HepG2 (cell line): ENCODE results near the gene PRR15L. TPM values are rescaled to one million over a fixed set of nuclear protein-coding genes. Genes with fewer than 3 reads are reported as not detected.

Experiments
- AKAP8 ChIP-seq: sonication (generic); formaldehyde crosslinking; IDR thresholded peaks from 2 replicates; pipeline ENCODE4 v1.5.1; 2020; ENCODE audit warnings: mild to moderate bottlenecking, missing genetic modification reagents
- ARNT2 ChIP-seq: sonication (generic); formaldehyde crosslinking; IDR thresholded peaks from 2 replicates; pipeline ENCODE4 v1.8.0; 2022; ENCODE audit warnings: mild to moderate bottlenecking, low read depth, missing genetic modification reagents, moderate library complexity
- CREB1 ChIP-seq, 2 experiments: fragments of 450-650 bp in 1 of 2; IDR thresholded peaks; 2 replicates each; pipeline ENCODE4 v1.6.1; 2016 to 2017; ENCODE audit warnings: control low read depth in 1 of 2, mild to moderate bottlenecking in 1 of 2, missing compliant biosample characterization in 1 of 2, missing genetic modification characterization in 1 of 2
- ELF1 ChIP-seq: sonication (generic); formaldehyde crosslinking; IDR thresholded peaks from 2 replicates; pipeline ENCODE4 v1.4.0; 2020; ENCODE audit warnings: missing genetic modification reagents
- ETV5 ChIP-seq: IDR thresholded peaks from 2 replicates; pipeline ENCODE4 v1.6.1; 2018; ENCODE audit warnings: missing biosample characterization, missing genetic modification reagents, inconsistent platforms, borderline replicate concordance
- HIVEP1 ChIP-seq: sonication (generic); formaldehyde crosslinking; IDR thresholded peaks from 2 replicates; pipeline ENCODE4 v1.4.0; 2020; ENCODE audit warnings: mild to moderate bottlenecking, missing genetic modification reagents
- IKZF5 ChIP-seq: IDR thresholded peaks from 2 replicates; pipeline ENCODE4 v1.6.1; 2018; ENCODE audit warnings: missing genetic modification reagents, mild to moderate bottlenecking, missing compliant biosample characterization
- KAT2B ChIP-seq: fragments of 150-350 bp; IDR thresholded peaks from 2 replicates; pipeline ENCODE4 v1.6.1; 2014; ENCODE audit warnings: low read depth, low read length, borderline replicate concordance
- KLF6 ChIP-seq: IDR thresholded peaks from 2 replicates; pipeline ENCODE4 v1.8.0; 2016; ENCODE audit warnings: missing biosample characterization, missing genetic modification reagents
- MLLT10 ChIP-seq: sonication (generic); formaldehyde crosslinking; IDR thresholded peaks from 2 replicates; pipeline ENCODE4 v1.4.0; 2020; ENCODE audit warnings: missing genetic modification reagents
- MXD1 ChIP-seq: sonication (generic); formaldehyde crosslinking; IDR thresholded peaks from 2 replicates; pipeline ENCODE4 v1.4.0; 2020; ENCODE audit warnings: mild to moderate bottlenecking, missing genetic modification reagents
- SYNCRIP ChIP-seq: fragments of 200-400 bp; formaldehyde crosslinking; IDR thresholded peaks from 2 replicates; pipeline ENCODE4 v1.6.1; 2018; ENCODE audit warnings: mild to moderate bottlenecking, low read depth, low read length; ENCODE audit not compliant: insufficient read depth
- TAF1 ChIP-seq: sonication (generic); formaldehyde crosslinking; IDR thresholded peaks from 2 replicates; pipeline ENCODE4 v1.4.0; 2020; ENCODE audit warnings: missing genetic modification reagents
- U2AF1 ChIP-seq: fragments of 200-400 bp; formaldehyde crosslinking; optimal IDR thresholded peaks from 2 replicates; pipeline ENCODE3; 2017; ENCODE audit warnings: mild to moderate bottlenecking, low read depth, low read length
- ZC3H4 ChIP-seq: sonication (generic); formaldehyde crosslinking; IDR thresholded peaks from 2 replicates; pipeline ENCODE4 v1.4.0; 2020; ENCODE audit warnings: missing genetic modification reagents, borderline replicate concordance
- ZNF264 ChIP-seq: sonication (generic); formaldehyde crosslinking; IDR thresholded peaks from 2 replicates; pipeline ENCODE4 v1.4.0; 2020; ENCODE audit warnings: missing genetic modification reagents
- ZNF274 ChIP-seq: sonication (generic); formaldehyde crosslinking; IDR thresholded peaks from 2 replicates; pipeline ENCODE4 v1.5.1; 2020; ENCODE audit warnings: mild to moderate bottlenecking, missing genetic modification reagents
- ZNF446 ChIP-seq: sonication (generic); formaldehyde crosslinking; IDR thresholded peaks from 2 replicates; pipeline ENCODE4 v1.5.0; 2020; ENCODE audit warnings: mild to moderate bottlenecking, missing genetic modification reagents
- ZNF549 ChIP-seq: sonication (generic); formaldehyde crosslinking; IDR thresholded peaks from 2 replicates; pipeline ENCODE4 v1.5.0; 2020; ENCODE audit warnings: missing genetic modification reagents
- ZNF644 ChIP-seq: IDR thresholded peaks from 2 replicates; pipeline ENCODE4 v1.6.1; 2016; ENCODE audit warnings: low read depth
- ZNF737 ChIP-seq: sonication (generic); formaldehyde crosslinking; IDR thresholded peaks from 2 replicates; pipeline ENCODE4 v1.5.0; 2020; ENCODE audit warnings: missing genetic modification reagents, mild to moderate bottlenecking, borderline replicate concordance
- ZSCAN22 ChIP-seq: sonication (generic); formaldehyde crosslinking; IDR thresholded peaks from 2 replicates; pipeline ENCODE4 v1.4.0; 2020; ENCODE audit warnings: mild to moderate bottlenecking, missing genetic modification reagents
- ZSCAN30 ChIP-seq: sonication (generic); formaldehyde crosslinking; IDR thresholded peaks from 2 replicates; pipeline ENCODE4 v1.5.0; 2020; ENCODE audit warnings: mild to moderate bottlenecking, missing genetic modification reagents
- polyA plus RNA-seq, 8 experiments: library from polyadenylated mRNA; depleted of rRNA in 3 of 8; stranded (reverse) in 7 of 8; unstranded in 1 of 8; fragments of >200 nt; fragmentation: Illumina TruSeq in 4 of 8; extraction: Trizol in 4 of 8; gene quantifications; 2 replicates each; pipeline versions ENCODE4 v1.2.1 to v1.2.3, GENCODE V29; 2011 to 2016; ENCODE audit warnings: low read depth in 4 of 8, missing spikeins in 1 of 8, mixed read lengths in 1 of 8; ENCODE audit not compliant: insufficient read depth in 1 of 8
- total RNA-seq, 5 experiments: library from RNA; depleted of rRNA; stranded (reverse); fragments of >200 nt; fragmentation: Illumina TruSeq; extraction: Trizol; gene quantifications; 2 replicates each; pipeline ENCODE4 v1.2.3, GENCODE V29; 2016; ENCODE audit warnings: low read depth in 1 of 5

PRR15L gene
- total and polyA plus RNA-seq, 2 of the 13 experiments (the other 11 are each of a cell fraction or from before 2014, with no cell fraction given) = 0.44 to 2.0 TPM

- TF ChIP-seq IKZF5 (CRISPR knock-in tag) (peak; percentile 85), ARNT2 (peak; percentile 91), ZNF549 (CRISPR knock-in tag) (peak; percentile 86; the same call in 1 of the 2 replicates), ETV5 (CRISPR knock-in tag) (peak; percentile 14; the same call in 1 of the 2 replicates), MXD1 (CRISPR knock-in tag) (peak; percentile 91), MLLT10 (CRISPR knock-in tag) (no peak), SYNCRIP (no peak), ZNF737 (no peak), U2AF1 (no peak), ZSCAN30 (CRISPR knock-in tag) (peak; percentile 91; the same call in 1 of the 2 replicates), CREB1 (IDR thresholded peaks at IDR 0.05) (peak; percentile 87), CREB1 (CRISPR knock-in tag; IDR thresholded peaks at IDR 0.05) (peak; percentile 94), ZC3H4 (peak; percentile 89; the same call in 1 of the 2 replicates), ZNF264 (CRISPR knock-in tag) (peak; percentile 93), KLF6 (peak; percentile 91; the same call in 1 of the 2 replicates), ELF1 (CRISPR knock-in tag) (peak; percentile 85), ZNF446 (CRISPR knock-in tag) (no peak; the same call in 1 of the 2 replicates), ZNF274 (CRISPR knock-in tag) (peak; percentile 92), HIVEP1 (peak; percentile 91), KAT2B (no peak), TAF1 (CRISPR knock-in tag) (peak; percentile 94), ZSCAN22 (CRISPR knock-in tag) (peak; percentile 89), ZNF644 (CRISPR knock-in tag) (peak; percentile 53; the same call in 1 of the 2 replicates), AKAP8 (CRISPR knock-in tag) (no peak)
These were observed 16.2 kb downstream of the PRR15L start, which contains the start of gene PNPO (continued) for GRCh38 chr17:47941246-47942095.
